Kidney epithelial cell (primary cell): ENCODE measurements around the gene SYNE1. TPM values are rescaled to one million over a fixed set of nuclear protein-coding genes. Genes with fewer than 3 reads are reported as not detected.

Experiments used
- DNase-seq: peaks from one replicate; pipeline ENCODE4 v3.0.0-alpha.2; 2010; ENCODE audit warnings: low read depth
- H3K27me3 ChIP-seq: 2 replicates; pipeline ENCODE4 v1.6.0; 2011; ENCODE audit warnings: low read length; ENCODE audit not compliant: control insufficient read depth, insufficient read depth
- H3K36me3 ChIP-seq: 2 replicates; pipeline ENCODE4 v1.5.1; 2011; ENCODE audit warnings: low read length; ENCODE audit not compliant: control insufficient read depth, insufficient read depth
- H3K4me3 ChIP-seq: 2 replicates; pipeline ENCODE4 v1.5.1; 2011; ENCODE audit warnings: low read depth, mild to moderate bottlenecking, control low read depth, low read length
- CTCF ChIP-seq: IDR thresholded peaks from 2 replicates; pipeline ENCODE4 v1.5.1; 2011; ENCODE audit warnings: mild to moderate bottlenecking, moderate library complexity, low read length, control low read depth, inconsistent platforms; ENCODE audit not compliant: insufficient read depth, poor library complexity, severe bottlenecking
- total RNA-seq: library from RNA; depleted of rRNA; stranded (reverse); fragments of >200 nt; gene quantifications from 2 replicates; pipeline ENCODE4 v1.2.3, GENCODE V29; 2015

Gene SYNE1
- total RNA-seq, 1 donor from 2014 or later = 43.1 TPM

DNA sequence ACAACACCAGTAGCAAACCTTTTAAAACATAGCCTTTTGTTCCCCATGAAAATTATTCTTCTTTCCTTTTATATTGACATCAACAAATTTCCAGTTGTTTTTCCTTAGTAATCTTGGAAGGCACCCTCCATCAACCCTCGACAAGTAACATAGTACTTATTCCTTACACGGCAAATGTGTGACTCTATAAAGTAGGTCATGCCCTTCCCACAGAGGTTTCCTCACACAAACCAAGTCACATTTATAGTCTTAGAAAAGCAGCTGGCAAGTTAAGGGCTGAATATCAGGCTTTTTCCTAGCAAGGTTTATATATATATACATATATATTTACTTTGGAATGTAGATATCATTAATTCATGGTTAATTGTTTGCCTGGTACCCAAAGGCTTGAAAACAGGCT lies 371.5 kb downstream of the SYNE1 start:
- TF ChIP-seq CTCF = no peak
- no peaks in the 10 kb centered on the region for H3K27me3 ChIP-seq
- H3K4me3 ChIP-seq = no peak overlapping the region
- peaks cover 2% of the 10 kb centered on the region for H3K36me3 ChIP-seq
- DNase-seq = no peak

DNA sequence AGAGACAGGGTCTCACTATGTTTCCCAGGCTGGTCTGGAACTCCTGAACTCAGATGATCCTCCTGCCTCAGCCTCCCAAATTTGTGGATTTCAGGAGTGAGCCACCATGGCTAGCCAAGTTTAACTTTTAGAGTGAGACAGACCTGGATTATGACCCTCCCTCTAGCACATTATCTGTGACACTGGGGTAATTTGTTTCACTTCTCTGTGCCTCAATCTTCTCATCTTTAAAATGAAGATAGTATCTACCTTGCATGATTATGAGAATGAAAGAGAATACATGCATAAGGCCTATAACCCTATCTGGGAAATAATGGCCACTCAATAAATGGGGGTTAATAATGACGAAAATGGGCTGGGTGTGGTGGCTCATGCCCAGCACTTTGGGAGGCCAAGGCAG lies 373.6 kb downstream of the SYNE1 start:
- no peak for TF ChIP-seq CTCF
- Histone ChIP-seq H3K27me3 (no peaks in the 10 kb centered on the region), H3K4me3 (no peak overlapping the region), H3K36me3 (peaks cover 2% of the 10 kb centered on the region)
- DNase-seq = no peak

- H3K4me3 ChIP-seq = no peak overlapping the region
- H3K36me3 ChIP-seq = peaks cover 2% of the 10 kb centered on the region
- no peak for TF ChIP-seq CTCF
- H3K27me3 ChIP-seq = no peaks in the 10 kb centered on the region
- no peak for DNase-seq
These were observed 376.0 kb downstream of the SYNE1 start for GRCh38 chr6:152261179-152261578.

DNA sequence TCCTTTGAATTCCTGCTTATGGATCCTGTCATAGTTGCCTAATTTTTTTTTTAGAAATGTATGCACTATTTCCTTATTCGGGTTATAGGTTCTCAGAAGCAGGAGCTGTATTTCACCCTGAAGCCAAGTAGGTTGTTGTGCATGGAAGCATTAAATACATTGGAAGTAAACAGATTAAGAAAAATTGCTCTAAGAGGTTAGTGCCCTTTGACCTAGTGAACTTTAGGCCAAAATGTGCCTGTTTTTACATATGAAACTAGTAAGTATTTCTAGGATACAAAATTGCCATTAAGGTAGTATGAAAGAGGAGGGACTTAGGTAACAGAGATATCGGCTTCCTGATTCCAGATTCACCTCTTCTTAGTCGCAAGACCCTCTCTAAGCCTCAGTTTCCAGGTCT lies 377.9 kb downstream of the SYNE1 start:
- H3K27me3 ChIP-seq = no peaks in the 10 kb centered on the region

GRCh38 chr6:152257581-152257980 lies 379.6 kb downstream of the SYNE1 start:
- no peak for TF ChIP-seq CTCF
- Histone ChIP-seq H3K36me3 (peaks cover 2% of the 10 kb centered on the region), H3K4me3 (no peak overlapping the region), H3K27me3 (no peaks in the 10 kb centered on the region)
- no peak for DNase-seq

More for the DNA sequence above, 377.9 kb downstream of the SYNE1 start:
- DNase-seq = no peak
- Histone ChIP-seq H3K36me3 (peaks cover 2% of the 10 kb centered on the region), H3K4me3 (no peak overlapping the region)
- TF ChIP-seq CTCF = no peak

GRCh38 chr6:152250127-152250526 lies 387.0 kb downstream of the SYNE1 start:
- H3K36me3 ChIP-seq = no peaks in the 10 kb centered on the region
- no peak for TF ChIP-seq CTCF
- no peak overlapping the region for H3K4me3 ChIP-seq
- H3K27me3 ChIP-seq = no peaks in the 10 kb centered on the region
- no peak for DNase-seq
